Neural progenitor cell (in vitro differentiated cells): ENCODE measurements around the gene ROBO2.

Experiments used
- EZH2phosphoT487 ChIP-seq: fragments of 200-600 bp; sonication (generic); IDR thresholded peaks from 2 replicates; pipeline ENCODE4 v1.6.1; 2017; ENCODE audit warnings: antibody characterized with exemption
- TF ChIP-seq, protein P1 (sequence below): fragments of 200-600 bp; sonication (generic); IDR thresholded peaks from 2 replicates; pipeline ENCODE4 v1.5.1; 2017; ENCODE audit warnings: antibody characterized with exemption, mild to moderate bottlenecking

DNA sequence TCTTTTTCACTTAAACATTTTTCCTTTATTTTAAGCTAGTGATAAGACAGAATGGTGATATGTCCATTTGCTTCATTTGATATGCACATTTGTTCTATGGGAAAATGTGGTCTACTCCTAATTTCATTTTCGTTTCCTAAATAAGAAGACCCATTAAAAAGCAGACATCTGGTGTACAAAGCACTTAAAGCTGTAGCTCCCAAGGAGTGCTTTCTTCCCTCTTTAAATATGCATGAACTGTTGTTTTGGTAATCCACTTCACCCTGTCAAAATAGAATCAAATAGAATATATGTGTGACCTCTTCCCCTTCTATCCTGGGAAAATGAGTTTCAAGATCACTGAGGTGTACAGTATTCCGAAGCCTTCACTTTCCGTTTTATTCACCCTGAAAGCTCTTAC is 182.8 kb downstream of the ROBO2 start:
- TF ChIP-seq, protein P1, sequence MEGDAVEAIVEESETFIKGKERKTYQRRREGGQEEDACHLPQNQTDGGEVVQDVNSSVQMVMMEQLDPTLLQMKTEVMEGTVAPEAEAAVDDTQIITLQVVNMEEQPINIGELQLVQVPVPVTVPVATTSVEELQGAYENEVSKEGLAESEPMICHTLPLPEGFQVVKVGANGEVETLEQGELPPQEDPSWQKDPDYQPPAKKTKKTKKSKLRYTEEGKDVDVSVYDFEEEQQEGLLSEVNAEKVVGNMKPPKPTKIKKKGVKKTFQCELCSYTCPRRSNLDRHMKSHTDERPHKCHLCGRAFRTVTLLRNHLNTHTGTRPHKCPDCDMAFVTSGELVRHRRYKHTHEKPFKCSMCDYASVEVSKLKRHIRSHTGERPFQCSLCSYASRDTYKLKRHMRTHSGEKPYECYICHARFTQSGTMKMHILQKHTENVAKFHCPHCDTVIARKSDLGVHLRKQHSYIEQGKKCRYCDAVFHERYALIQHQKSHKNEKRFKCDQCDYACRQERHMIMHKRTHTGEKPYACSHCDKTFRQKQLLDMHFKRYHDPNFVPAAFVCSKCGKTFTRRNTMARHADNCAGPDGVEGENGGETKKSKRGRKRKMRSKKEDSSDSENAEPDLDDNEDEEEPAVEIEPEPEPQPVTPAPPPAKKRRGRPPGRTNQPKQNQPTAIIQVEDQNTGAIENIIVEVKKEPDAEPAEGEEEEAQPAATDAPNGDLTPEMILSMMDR = no peak
- no peak for TF ChIP-seq EZH2phosphoT487
